K562 (cell line): ENCODE results near the gene PDHX. TPM values are rescaled to one million over a fixed set of nuclear protein-coding genes. Genes with fewer than 3 reads are reported as not detected.

Experiments used
- CHD2 ChIP-seq: IDR thresholded peaks from 2 replicates; pipeline ENCODE4 v1.6.1; 2011; ENCODE audit warnings: low read depth, low read length
- CXXC5 ChIP-seq: fragments of 250-450 bp; sonication (Bioruptor Pico); IDR thresholded peaks from 2 replicates; pipeline ENCODE4 v1.8.0; 2022; ENCODE audit warnings: inconsistent platforms, mild to moderate bottlenecking, moderate library complexity
- DIDO1 ChIP-seq: fragments of 450-650 bp; IDR thresholded peaks from 2 replicates; pipeline ENCODE4 v1.6.1; 2016; ENCODE audit warnings: low read depth, missing biosample characterization, missing genetic modification characterization
- EZH2 ChIP-seq: IDR thresholded peaks from 2 replicates; pipeline ENCODE4 v1.6.1; 2012; ENCODE audit warnings: low read depth, mild to moderate bottlenecking, inconsistent platforms, low read length, borderline replicate concordance
- GABPA ChIP-seq: fragments of 200-800 bp; sonication (Bioruptor generic); conservative IDR thresholded peaks from 2 replicates; pipeline ENCODE4 v1.6.1; 2016; ENCODE audit warnings: low read depth, missing genetic modification characterization, missing compliant biosample characterization
- HSF4 ChIP-seq: fragments of 250-450 bp; sonication (Bioruptor Pico); IDR thresholded peaks from 2 replicates; pipeline ENCODE4 v2.1.2; 2022; ENCODE audit warnings: mild to moderate bottlenecking, moderate library complexity, borderline replicate concordance
- ILF3 ChIP-seq: fragments of 450-650 bp; IDR thresholded peaks from 2 replicates; pipeline ENCODE4 v1.6.1; 2018; ENCODE audit warnings: antibody characterized with exemption, mild to moderate bottlenecking, moderate library complexity, borderline replicate concordance
- KLF16 ChIP-seq: IDR thresholded peaks from 2 replicates; pipeline ENCODE4 v1.6.1; 2016; ENCODE audit warnings: antibody characterized with exemption
- NCOR1 ChIP-seq: fragments of 450-650 bp; IDR thresholded peaks from 2 replicates; pipeline ENCODE4 v1.6.1; 2016; ENCODE audit warnings: mild to moderate bottlenecking, moderate library complexity
- PTTG1 ChIP-seq: fragments of 450-650 bp; IDR thresholded peaks from 2 replicates; pipeline ENCODE4 v1.6.1; 2016; ENCODE audit warnings: low read depth, mild to moderate bottlenecking, missing genetic modification characterization, missing compliant biosample characterization
- RFX5 ChIP-seq: IDR thresholded peaks from 2 replicates; pipeline ENCODE4 v1.6.1; 2011; ENCODE audit warnings: low read depth, mild to moderate bottlenecking, improper control_type of control experiment, low read length
- RNF219 ChIP-seq: fragments of 250-450 bp; sonication (Bioruptor Pico); IDR thresholded peaks from 2 replicates; pipeline ENCODE4 v1.5.0; 2022; ENCODE audit warnings: mild to moderate bottlenecking
- SP2 ChIP-seq: IDR thresholded peaks from 2 replicates; pipeline ENCODE4 v1.6.1; 2011; ENCODE audit warnings: mild to moderate bottlenecking, low read depth, low read length, moderate library complexity; ENCODE audit not compliant: poor library complexity, severe bottlenecking; ENCODE audit errors: extremely low read depth
- SPI1 ChIP-seq: IDR thresholded peaks from 2 replicates; pipeline ENCODE4 v1.6.1; 2011; ENCODE audit warnings: low read depth, low read length, control low read depth, borderline replicate concordance
- TRIM28 ChIP-seq: fragments of 450-650 bp; IDR thresholded peaks from 2 replicates; pipeline ENCODE4 v1.6.1; 2017
- ZC3H11A ChIP-seq: IDR thresholded peaks from 2 replicates; pipeline ENCODE4 v1.6.1; 2012; ENCODE audit warnings: low read depth, low read length, improper control_type of control experiment
- ZNF76 ChIP-seq: fragments of 250-450 bp; sonication (Bioruptor Pico); IDR thresholded peaks from 2 replicates; pipeline ENCODE4 v1.4.0; 2020; ENCODE audit warnings: mild to moderate bottlenecking, moderate library complexity, borderline replicate concordance
- ZNF77 ChIP-seq: fragments of 250-450 bp; sonication (Bioruptor Pico); IDR thresholded peaks from 2 replicates; pipeline ENCODE4 v1.5.0; 2020
- polyA plus RNA-seq, 8 experiments: library from polyadenylated mRNA; depleted of rRNA in 4 of 8; stranded (reverse) in 5 of 8; unstranded in 3 of 8; fragments of >200 nt; fragmentation: Nextera tagmentation in 2 of 8; fragmentation: Illumina TruSeq in 1 of 8; extraction: Ambion mirVana in 2 of 8; extraction: Trizol in 1 of 8; gene quantifications; 2 replicates each; pipeline versions ENCODE4 v1.2.1 to v1.2.3, GENCODE V29; 2011 to 2014; ENCODE audit warnings: inconsistent platforms in 1 of 8, missing spikeins in 1 of 8
- total RNA-seq, 7 experiments: library from RNA; depleted of rRNA in 6 of 7; stranded (reverse); fragments of >200 nt in 6 of 7; fragmentation: Illumina TruSeq in 2 of 7; extraction: Trizol in 2 of 7; gene quantifications; 2 replicates each; pipeline versions ENCODE4 v1.2.1 to v1.2.3, GENCODE V29; 2011 to 2021; ENCODE audit warnings: low replicate concordance in 1 of 7

Gene PDHX
- total and polyA plus RNA-seq, 9 of the 15 experiments (the other 6 are each of a cell fraction or from before 2014, with no cell fraction given): 20.8 to 43.5 (median 31.2) TPM

GRCh38 chr11:35036639-35037038 is 120.2 kb downstream of the PDHX start (continued):
- TF ChIP-seq KLF16: peak; percentile 50; the same call in 1 of the 2 replicates
- TF ChIP-seq NCOR1: peak; percentile 71
- TF ChIP-seq ZC3H11A: no peak
- TF ChIP-seq HSF4: no peak
- TF ChIP-seq SPI1: no peak
- no peak for TF ChIP-seq SP2
- no peak for TF ChIP-seq GABPA (tag)
- TF ChIP-seq CHD2: no peak
- TF ChIP-seq DIDO1: no peak
- TF ChIP-seq PTTG1 (tag): 0 out of 2 replicates have a peak, but pooled peaks have one; percentile 29
- TF ChIP-seq EZH2: no peak
- no peak for TF ChIP-seq TRIM28
- TF ChIP-seq RNF219 (CRISPR knock-in tag): no peak
- no peak for TF ChIP-seq ZNF77
- TF ChIP-seq ILF3: no peak
- TF ChIP-seq ZNF76 (CRISPR knock-in tag): no peak
- TF ChIP-seq CXXC5: 0 out of 2 replicates have a peak, but pooled peaks have one; percentile 10
- TF ChIP-seq RFX5: no peak
